Heart left ventricle (tissue), 16 donors: Measurements from ENCODE around the gene PLPPR3. TPM values are rescaled to one million over a fixed set of nuclear protein-coding genes. Genes with fewer than 3 reads are reported as not detected.
A peak's percentile ranks its signal among the peaks of the same experiment; 100 is the strongest.

ENCODE experiments used
- ATAC-seq, 4 donors: fragments of 200-7000 bp; cut with Tn5 transposase; one replicate each; pipeline ENCODE4 v1.9.1; 2020 to 2022; ENCODE audit warnings: moderate library complexity in 4 of 4, mild to moderate bottlenecking in 3 of 4, moderate number of reproducible peaks in 1 of 4
- DNase-seq, 5 donors: peaks; one replicate each; pipeline ENCODE4 v3.0.0-alpha.2; 2020
- H3K27ac ChIP-seq, 12 donors: fragments of 200-600 bp; sonication (generic) in 4 of 12; one replicate each; pipeline versions ENCODE4 v1.5.0 to v1.8.0; 2016 to 2022; ENCODE audit warnings: mild to moderate bottlenecking in 2 of 12
- H3K27me3 ChIP-seq, 9 donors: fragments of 200-600 bp; sonication (generic) in 2 of 9; one replicate each; pipeline versions ENCODE4 v1.5.1 to v1.8.0; 2016 to 2022; ENCODE audit warnings: mild to moderate bottlenecking in 3 of 9
- H3K36me3 ChIP-seq, 9 donors: fragments of 200-600 bp; sonication (generic) in 2 of 9; one replicate each; pipeline versions ENCODE4 v1.5.0 to v1.8.0; 2018 to 2022; ENCODE audit warnings: mild to moderate bottlenecking in 2 of 9
- H3K4me1 ChIP-seq, 12 donors: fragments of 200-600 bp; sonication (generic) in 4 of 12; one replicate each; pipeline versions ENCODE4 v1.5.0 to v1.8.0; 2016 to 2022; ENCODE audit warnings: mild to moderate bottlenecking in 3 of 12
- H3K4me3 ChIP-seq, 12 donors: fragments of 200-600 bp; sonication (generic) in 4 of 12; one replicate each; pipeline versions ENCODE4 v1.5.0 to v1.8.0; 2017 to 2022; ENCODE audit warnings: mild to moderate bottlenecking in 9 of 12, moderate library complexity in 4 of 12
- H3K9me3 ChIP-seq, 12 donors: fragments of 200-600 bp; sonication (generic) in 4 of 12; one replicate each; pipeline versions ENCODE4 v1.5.0 to v1.8.0; 2016 to 2022; ENCODE audit warnings: mild to moderate bottlenecking in 1 of 12
- CTCF ChIP-seq, 12 donors: fragments of 200-600 bp; sonication (generic) in 4 of 12; IDR thresholded peaks; one replicate each; pipeline versions ENCODE4 v1.5.0 to v1.8.0; 2018 to 2022; ENCODE audit warnings: antibody characterized with exemption in 12 of 12, mild to moderate bottlenecking in 5 of 12
- POLR2A ChIP-seq, 2 donors: fragments of 450-650 bp; IDR thresholded peaks; one replicate each; pipeline ENCODE4 v1.6.1; 2017; ENCODE audit warnings: antibody characterized with exemption in 2 of 2, mild to moderate bottlenecking in 2 of 2, moderate library complexity in 2 of 2
- WGBS, 4 donors: extraction: QIAGEN DNeasy Blood & Tissue Kit in 2 of 4; methylation state at CpG; one replicate each; pipeline versions ENCODE4 v1.1.5 to v1.1.7; 2013 to 2018; 5-methylcytosine and 5-hydroxymethylcytosine counted together
- intact Hi-C, 10 donors: fragments of 100-400 bp; cut with DNase I; formaldehyde crosslinking; loops; one replicate each; pipeline versions ENCODE4 v1.11.1 to v1.14.2; 2022
- polyA plus RNA-seq, 2 donors: library from polyadenylated mRNA; stranded (reverse); fragments of 200-250 nt; gene quantifications; one replicate each; pipeline ENCODE4 v1.2.3, GENCODE V29; 2013
- total RNA-seq, 9 donors: library from RNA; depleted of rRNA in 2 of 9; stranded (reverse); fragments of >200 nt in 2 of 9; fragmentation: NEBNext Ultra II Directional in 3 of 9; extraction: Animal tissue kit (Norgen Biotek cat#: 25700) in 3 of 9; gene quantifications; one replicate each; pipeline versions ENCODE4 v1.1.0 to v1.2.4, GENCODE V29; 2016 to 2023
- donor health status: ischemic (EF 13 %, LVEDD 7.1; RV severe dilation, severe dysfunction).
- donor health status: healthy with polysubstance abuse.
- donor health status: DM: no; HTN: yes; CAD: no.
- donor health status: DM: no; HTN: no; CAD: no.
- donor health status: ischemic (EF 25% LVEDD 6.9; RV normal size, moderate dysfunction).
- donor health status: ischemic (EF 25% LVEDD 5.7; RV mildly dilated, moderate dysfunction).
- donor health status: healthy.
- donor health status: DM: yes; HTN: yes; CAD: no.
- donor health status: ischemic (EF 35%, LVEDD 5.7; RV mildly dilated, moderate dysfunction).
- donor health status: nonischemic (EF 11% LVEDD 7.7; RV severe dilation, severe dysfunction).
- donor health status: DM: yes; HTN: yes; CAD: no.
- donor health status: PGD.
- donor health status: ischemic (EF 29% LVEDD 5.4; RV normal size, mild dysfunction).
- donor health status: nonischemic (EF 23%, LVEDD 6.1; RV moderate dilation, normal function).

Gene PLPPR3
- total and polyA plus RNA-seq, 11 donors: 0.10 to 0.50 (median 0.14) TPM; not detected in 8

GRCh38 chr19:791007-791566, 30.7 kb downstream of the PLPPR3 start:
- no peaks in the 10 kb centered on the region for H3K9me3 ChIP-seq
- intact Hi-C loops: no loop called here
- H3K4me3 ChIP-seq: no peak overlapping the region
- no peak for ATAC-seq
- WGBS, 4 donors: 72 to 81% (median 79%) methylated on average over 26 of the region's 26 CpGs
- H3K27ac ChIP-seq: peak overlapping the region in 11 of 12 donors; percentile 31 to 86 (median 78)
- peaks cover 7 to 60% (median 36%) of the 10 kb centered on the region in 12 donors for H3K4me1 ChIP-seq
- H3K27me3 ChIP-seq: no peaks in the 10 kb centered on the region
- no peaks in the 10 kb centered on the region for H3K36me3 ChIP-seq
- DNase-seq: no peak
- no peak for TF ChIP-seq POLR2A (IDR thresholded peaks at IDR 0.05)
- no peak for TF ChIP-seq CTCF (IDR thresholded peaks at IDR 0.05)

GRCh38 chr19:789701-790060, 32.1 kb downstream of the PLPPR3 start:
- DNase-seq (no peak), ATAC-seq (no peak)
- Histone ChIP-seq H3K27me3 (no peaks in the 10 kb centered on the region), H3K4me1 (peaks cover 7 to 54% (median 32%) of the 10 kb centered on the region in 12 donors), H3K27ac (peak overlapping the region; percentile 57 to 86 (median 75)), H3K36me3 (no peaks in the 10 kb centered on the region), H3K9me3 (no peaks in the 10 kb centered on the region), H3K4me3 (peak overlapping the region in 6 of 12 donors; percentile 2 to 26 (median 14))
- TF ChIP-seq POLR2A (IDR thresholded peaks at IDR 0.05) (no peak), CTCF (IDR thresholded peaks at IDR 0.05) (no peak)
- 62 to 69% (median 63%) methylated on average over 9 of the region's 9 CpGs for WGBS, 4 donors
- intact Hi-C loops: no loop called here

- Histone ChIP-seq H3K27ac (peak overlapping the region; percentile 57 to 86 (median 75)), H3K4me1 (peaks cover 7 to 59% (median 32%) of the 10 kb centered on the region in 12 donors), H3K9me3 (no peaks in the 10 kb centered on the region), H3K27me3 (no peaks in the 10 kb centered on the region), H3K36me3 (no peaks in the 10 kb centered on the region), H3K4me3 (peak overlapping the region in 9 of 12 donors; percentile 11 to 28 (median 15))
- 30 to 42% (median 34%) methylated on average over 27 to 33 of the region's 33 CpGs for WGBS, 4 donors
- intact Hi-C loops: no loop called here
- peak in 4 of 5 donors; percentile 75 to 80 (median 78) for DNase-seq
- TF ChIP-seq CTCF (IDR thresholded peaks at IDR 0.05) (peak in 2 of 12 donors; percentile 7 to 22), POLR2A (IDR thresholded peaks at IDR 0.05) (no peak)
- ATAC-seq: peak; percentile 50 to 88 (median 78)
Measured at GRCh38 chr19:788983-789700, 32.6 kb downstream of the PLPPR3 start.

DNA sequence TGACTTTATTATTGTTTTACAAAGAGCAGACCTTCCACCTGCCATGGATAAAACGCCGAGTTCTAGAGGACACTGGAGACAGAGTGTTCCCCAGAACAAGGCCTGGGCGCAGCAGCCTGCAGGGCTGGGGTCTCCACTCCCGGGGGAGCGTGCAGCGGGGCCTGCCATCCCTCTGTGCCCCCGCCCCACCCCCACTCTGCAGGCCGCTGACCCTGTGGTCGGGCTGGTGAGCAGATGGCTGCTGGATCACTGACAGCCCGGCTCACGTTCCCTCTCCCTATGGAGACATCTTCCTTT, 33.1 kb downstream of the PLPPR3 start:
- Histone ChIP-seq H3K27ac (peak overlapping the region; percentile 51 to 86 (median 75)), H3K9me3 (no peaks in the 10 kb centered on the region), H3K27me3 (no peaks in the 10 kb centered on the region), H3K4me1 (peaks cover 7 to 64% (median 32%) of the 10 kb centered on the region in 12 donors), H3K36me3 (no peaks in the 10 kb centered on the region), H3K4me3 (peak overlapping the region in 8 of 12 donors; percentile 7 to 28 (median 15))
- no peak for TF ChIP-seq CTCF (IDR thresholded peaks at IDR 0.05)
- TF ChIP-seq POLR2A (IDR thresholded peaks at IDR 0.05): no peak
- intact Hi-C loops: no loop called here
- ATAC-seq (peak in 1 of 4 donors; percentile 14), DNase-seq (no peak)
- 53 to 68% (median 57%) methylated on average over 11 of the region's 11 CpGs for WGBS, 4 donors
